GM10266 (cell line): ENCODE data around the gene NOP10.

Experiments
- DNase-seq: peaks from one replicate; pipeline ENCODE4 v3.0.0; 2012; ENCODE audit errors: extremely low spot score
- TF ChIP-seq, protein P1 (sequence below): IDR thresholded peaks from 2 replicates; pipeline ENCODE4 v1.5.1; 2012; ENCODE audit warnings: mild to moderate bottlenecking, low read depth; ENCODE audit not compliant: control insufficient read depth, insufficient read depth; ENCODE audit errors: missing control alignments

NOP10 gene

DNA sequence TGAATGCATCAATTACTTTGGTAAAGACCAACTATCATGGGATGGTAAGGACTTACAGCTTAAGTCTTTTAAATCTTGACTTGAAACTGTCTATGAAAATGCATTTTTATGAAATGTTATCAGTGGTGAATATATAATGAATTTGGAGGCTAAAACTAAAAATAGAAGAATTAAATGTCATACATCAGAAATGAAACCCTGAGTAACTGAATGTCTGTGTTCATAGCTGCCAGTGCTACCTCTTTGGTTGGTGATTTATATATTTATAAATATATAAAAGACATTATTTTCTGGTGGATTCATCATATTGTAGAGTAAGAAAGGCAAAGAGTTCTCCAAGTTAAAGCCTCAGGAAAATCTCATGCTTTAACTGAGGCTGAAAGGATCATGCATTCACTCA, 17.6 kb downstream of the NOP10 start:
- TF ChIP-seq, protein P1, sequence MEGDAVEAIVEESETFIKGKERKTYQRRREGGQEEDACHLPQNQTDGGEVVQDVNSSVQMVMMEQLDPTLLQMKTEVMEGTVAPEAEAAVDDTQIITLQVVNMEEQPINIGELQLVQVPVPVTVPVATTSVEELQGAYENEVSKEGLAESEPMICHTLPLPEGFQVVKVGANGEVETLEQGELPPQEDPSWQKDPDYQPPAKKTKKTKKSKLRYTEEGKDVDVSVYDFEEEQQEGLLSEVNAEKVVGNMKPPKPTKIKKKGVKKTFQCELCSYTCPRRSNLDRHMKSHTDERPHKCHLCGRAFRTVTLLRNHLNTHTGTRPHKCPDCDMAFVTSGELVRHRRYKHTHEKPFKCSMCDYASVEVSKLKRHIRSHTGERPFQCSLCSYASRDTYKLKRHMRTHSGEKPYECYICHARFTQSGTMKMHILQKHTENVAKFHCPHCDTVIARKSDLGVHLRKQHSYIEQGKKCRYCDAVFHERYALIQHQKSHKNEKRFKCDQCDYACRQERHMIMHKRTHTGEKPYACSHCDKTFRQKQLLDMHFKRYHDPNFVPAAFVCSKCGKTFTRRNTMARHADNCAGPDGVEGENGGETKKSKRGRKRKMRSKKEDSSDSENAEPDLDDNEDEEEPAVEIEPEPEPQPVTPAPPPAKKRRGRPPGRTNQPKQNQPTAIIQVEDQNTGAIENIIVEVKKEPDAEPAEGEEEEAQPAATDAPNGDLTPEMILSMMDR = no peak
- DNase-seq = no peak

DNA sequence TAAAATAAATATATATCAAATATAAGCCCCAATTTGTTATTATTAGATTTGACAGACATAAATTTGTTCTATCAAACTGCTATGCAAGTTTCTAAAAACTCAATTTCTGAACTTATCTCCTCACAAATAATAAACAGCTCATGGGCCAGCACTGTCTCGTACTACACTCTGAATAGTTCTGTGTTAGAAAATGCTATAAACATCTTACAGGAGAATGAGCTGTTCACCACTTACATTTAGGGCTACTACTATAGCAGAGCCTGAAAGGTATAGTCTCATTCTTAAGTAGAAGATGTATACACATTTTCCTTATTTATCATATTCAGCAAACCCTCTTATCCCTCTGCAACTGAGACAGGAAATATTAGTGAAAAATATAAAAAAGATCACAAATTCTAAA, 18.0 kb downstream of the NOP10 start:
- TF ChIP-seq, protein P1 = no peak
- DNase-seq = no peak

DNA sequence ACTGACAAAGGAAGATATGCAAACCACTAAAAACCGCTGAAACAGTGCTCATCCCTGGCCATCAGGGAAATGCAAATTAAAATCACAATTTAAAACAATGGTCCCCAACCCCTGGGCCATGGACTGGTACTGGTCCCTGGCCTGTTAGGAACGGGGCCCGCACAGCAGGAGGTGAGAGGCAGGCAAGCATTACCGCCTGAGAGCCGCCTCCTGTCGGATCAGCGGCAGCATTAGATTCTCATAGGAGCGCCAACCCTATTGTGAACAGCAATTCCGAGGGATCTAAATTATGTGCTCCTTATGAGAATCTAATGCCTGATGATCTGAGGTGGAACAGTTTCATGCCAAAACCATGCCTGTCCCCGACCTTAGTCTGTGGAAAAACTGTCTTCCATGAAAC, 19.7 kb downstream of the NOP10 start:
- TF ChIP-seq, protein P1 = no peak
- DNase-seq = no peak

DNA sequence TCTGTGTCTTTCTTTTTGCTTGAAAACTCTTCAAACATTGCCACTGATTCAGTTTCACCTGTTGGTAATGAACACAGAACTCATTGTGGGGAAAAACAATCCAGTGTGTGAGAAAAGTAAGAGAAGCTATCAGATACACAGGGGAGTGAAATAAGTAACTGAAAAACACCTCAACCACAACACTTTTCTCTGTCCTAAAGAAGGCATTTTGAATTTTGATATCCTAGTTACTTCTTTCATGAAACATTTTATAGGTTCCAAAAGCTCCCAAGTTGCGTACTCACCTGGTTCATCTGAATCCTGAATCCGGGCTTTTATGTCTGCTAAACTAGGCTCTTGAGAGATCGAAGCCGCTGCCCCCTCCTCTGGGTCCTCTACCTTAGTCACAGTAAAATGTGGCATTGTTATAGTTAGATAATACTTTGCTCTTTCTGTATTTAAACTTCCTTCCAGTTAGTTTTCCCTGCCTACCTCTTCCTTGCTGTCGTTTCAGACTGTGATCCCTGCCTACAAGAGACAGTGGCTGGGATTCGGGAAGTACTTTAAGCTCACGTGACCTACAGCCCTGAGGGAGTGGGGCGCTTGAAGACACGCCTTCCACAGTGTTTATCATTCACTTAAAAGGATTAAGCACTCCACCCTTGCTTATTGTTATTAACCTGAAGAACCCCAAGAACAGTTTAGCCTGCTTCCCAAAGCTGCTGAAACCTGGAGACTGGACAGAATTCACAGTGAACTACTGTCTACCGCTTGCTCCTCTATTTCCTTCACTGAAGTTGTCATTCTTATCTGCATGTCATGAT, 24.5 kb downstream of the NOP10 start:
- DNase-seq = peak; percentile 33
- TF ChIP-seq, protein P1 = no peak

DNA sequence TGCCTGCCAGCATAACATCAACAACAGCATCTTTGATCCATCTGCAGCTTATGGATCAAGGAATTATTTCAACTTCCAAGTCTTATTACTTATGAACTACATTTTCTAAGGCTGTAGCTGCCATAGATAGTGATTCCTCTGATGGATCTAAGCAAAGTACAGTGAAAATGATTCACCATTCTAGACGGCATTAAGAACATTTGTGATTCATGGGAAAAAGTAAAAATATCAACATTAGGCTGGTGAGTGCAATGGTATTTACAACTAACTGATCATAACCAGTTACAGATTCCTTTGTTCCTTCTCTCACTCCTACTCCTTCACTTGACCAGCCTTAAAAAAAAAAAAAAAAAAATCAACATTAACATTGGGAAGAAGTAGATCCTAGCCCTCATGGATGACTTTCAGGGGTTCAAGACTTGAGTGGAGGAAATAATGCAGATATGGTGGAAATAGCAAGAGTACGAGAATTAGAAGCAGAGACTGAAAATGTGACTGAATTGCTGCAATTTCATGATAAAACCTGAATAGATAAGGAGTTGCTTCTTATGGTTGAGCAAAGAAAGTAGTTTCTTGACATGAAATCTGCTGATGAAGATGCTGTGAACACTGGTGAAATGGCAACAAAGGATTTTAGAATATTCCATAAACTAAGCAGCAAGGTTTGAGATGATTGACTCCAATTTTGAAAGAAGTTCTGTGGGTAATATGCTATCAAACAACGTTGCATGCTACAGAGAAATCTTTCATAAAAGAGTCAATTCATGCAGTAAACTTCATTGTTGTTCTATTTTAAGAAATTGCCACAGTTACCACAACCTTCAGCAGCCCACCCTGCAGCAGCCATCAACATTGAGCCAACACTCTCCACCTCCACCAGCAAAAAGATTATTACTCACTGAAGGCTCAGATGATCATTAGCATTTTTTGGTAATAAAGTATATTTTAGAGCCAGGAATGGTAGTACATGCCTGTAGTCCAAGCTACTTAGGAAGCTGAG, 28.1 kb downstream of the NOP10 start:
- no peak for DNase-seq
- TF ChIP-seq, protein P1 = no peak

DNA sequence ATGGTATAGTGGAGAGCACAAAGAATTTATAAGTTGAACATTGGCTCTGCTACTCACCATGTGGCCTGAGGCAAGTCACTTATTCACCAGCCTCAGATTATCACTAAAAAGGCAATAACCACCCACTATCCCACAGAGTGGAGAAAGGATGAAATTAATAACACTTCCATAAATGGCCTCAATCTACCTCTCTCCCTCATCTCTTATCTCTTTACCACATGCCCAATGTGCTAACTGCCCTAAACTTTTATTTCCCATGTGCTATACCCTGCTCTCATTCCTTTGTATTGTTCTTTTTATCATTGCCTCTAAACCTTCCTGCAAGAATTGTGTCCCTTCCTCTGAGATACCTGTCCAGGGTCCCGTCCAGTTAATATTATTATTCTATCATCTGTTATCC, 31.4 kb downstream of the NOP10 start:
- TF ChIP-seq, protein P1 = no peak
- no peak for DNase-seq
